HepG2 (cell line): ENCODE measurements around the gene NUDT8. TPM values are rescaled to one million over a fixed set of nuclear protein-coding genes. Genes with fewer than 3 reads are reported as not detected.

Experiments
- AGO2 ChIP-seq: fragments of 200-400 bp; formaldehyde crosslinking; optimal IDR thresholded peaks from 2 replicates; pipeline ENCODE3; 2017; ENCODE audit warnings: mild to moderate bottlenecking, low read depth, low read length, moderate library complexity
- CENPX ChIP-seq: sonication (generic); formaldehyde crosslinking; IDR thresholded peaks from 2 replicates; pipeline ENCODE4 v1.9.0; 2021; ENCODE audit warnings: mild to moderate bottlenecking, missing genetic modification reagents, moderate library complexity
- GTF2F1 ChIP-seq: fragments of 150-350 bp; IDR thresholded peaks from 2 replicates; pipeline ENCODE4 v1.6.1; 2014; ENCODE audit warnings: low read length
- HINFP ChIP-seq: sonication (generic); formaldehyde crosslinking; IDR thresholded peaks from 2 replicates; pipeline ENCODE4 v1.4.0; 2020; ENCODE audit warnings: low read depth, mild to moderate bottlenecking, missing genetic modification reagents
- NCOA5 ChIP-seq: sonication (generic); formaldehyde crosslinking; IDR thresholded peaks from 2 replicates; pipeline ENCODE4 v1.4.0; 2020; ENCODE audit warnings: missing genetic modification reagents
- PCBP2 ChIP-seq: fragments of 200-400 bp; formaldehyde crosslinking; optimal IDR thresholded peaks from 2 replicates; pipeline ENCODE3; 2018; ENCODE audit warnings: low read length, low read depth; ENCODE audit not compliant: poor library complexity, severe bottlenecking
- PLRG1 ChIP-seq: fragments of 450-650 bp; conservative IDR thresholded peaks from 2 replicates; pipeline ENCODE4 v1.6.1; 2016
- RBAK ChIP-seq: sonication (generic); formaldehyde crosslinking; IDR thresholded peaks from 2 replicates; pipeline ENCODE4 v1.5.1; 2020; ENCODE audit warnings: mild to moderate bottlenecking, missing genetic modification reagents
- REL ChIP-seq: sonication (generic); formaldehyde crosslinking; conservative IDR thresholded peaks from 2 replicates; pipeline ENCODE4 v1.8.0; 2022; ENCODE audit warnings: mild to moderate bottlenecking, missing genetic modification reagents, moderate library complexity
- SMC3 ChIP-seq: IDR thresholded peaks from 2 replicates; pipeline ENCODE4 v1.6.1; 2011; ENCODE audit warnings: low read length, improper control_type of control experiment
- SRY ChIP-seq: sonication (generic); formaldehyde crosslinking; IDR thresholded peaks from 2 replicates; pipeline ENCODE4 v1.8.0; 2022; ENCODE audit warnings: mild to moderate bottlenecking, missing genetic modification reagents
- ZBTB3 ChIP-seq: sonication (generic); formaldehyde crosslinking; IDR thresholded peaks from 2 replicates; pipeline ENCODE4 v1.4.0; 2020; ENCODE audit warnings: low read depth, mild to moderate bottlenecking, moderate library complexity, missing genetic modification reagents, borderline replicate concordance
- ZBTB40 ChIP-seq, 2 experiments: fragments of 450-650 bp in 1 of 2; sonication (generic) in 1 of 2; formaldehyde crosslinking in 1 of 2; IDR thresholded peaks; 2 replicates each; pipeline versions ENCODE4 v1.6.1 to v1.8.0; 2016 to 2022; ENCODE audit warnings: antibody characterized with exemption in 1 of 2, mild to moderate bottlenecking in 1 of 2, missing genetic modification reagents in 1 of 2
- ZKSCAN1 ChIP-seq: fragments of 150-350 bp; IDR thresholded peaks from 2 replicates; pipeline ENCODE4 v1.6.1; 2014; ENCODE audit warnings: low read length
- ZNF225 ChIP-seq: sonication (generic); formaldehyde crosslinking; IDR thresholded peaks from 2 replicates; pipeline ENCODE4 v1.4.0; 2020; ENCODE audit warnings: mild to moderate bottlenecking, missing genetic modification reagents
- ZNF232 ChIP-seq: sonication (generic); formaldehyde crosslinking; IDR thresholded peaks from 2 replicates; pipeline ENCODE4 v1.4.0; 2020; ENCODE audit warnings: missing genetic modification reagents, borderline replicate concordance
- ZNF253 ChIP-seq: sonication (generic); formaldehyde crosslinking; IDR thresholded peaks from 2 replicates; pipeline ENCODE4 v1.8.0; 2022; ENCODE audit warnings: mild to moderate bottlenecking, missing genetic modification reagents, borderline replicate concordance
- ZNF343 ChIP-seq: sonication (generic); formaldehyde crosslinking; IDR thresholded peaks from 2 replicates; pipeline ENCODE4 v1.4.0; 2020; ENCODE audit warnings: mild to moderate bottlenecking, missing genetic modification reagents
- ZNF598 ChIP-seq: sonication (generic); formaldehyde crosslinking; IDR thresholded peaks from 2 replicates; pipeline ENCODE4 v1.5.1; 2020; ENCODE audit warnings: mild to moderate bottlenecking, missing genetic modification reagents, borderline replicate concordance
- ZSCAN12 ChIP-seq: sonication (generic); formaldehyde crosslinking; IDR thresholded peaks from 2 replicates; pipeline ENCODE4 v1.9.0; 2021; ENCODE audit warnings: mild to moderate bottlenecking, missing genetic modification reagents
- polyA plus RNA-seq, 8 experiments: library from polyadenylated mRNA; depleted of rRNA in 3 of 8; stranded (reverse) in 7 of 8; unstranded in 1 of 8; fragments of >200 nt; fragmentation: Illumina TruSeq in 4 of 8; extraction: Trizol in 4 of 8; gene quantifications; 2 replicates each; pipeline versions ENCODE4 v1.2.1 to v1.2.3, GENCODE V29; 2011 to 2016; ENCODE audit warnings: low read depth in 4 of 8, missing spikeins in 1 of 8, mixed read lengths in 1 of 8; ENCODE audit not compliant: insufficient read depth in 1 of 8
- total RNA-seq, 5 experiments: library from RNA; depleted of rRNA; stranded (reverse); fragments of >200 nt; fragmentation: Illumina TruSeq; extraction: Trizol; gene quantifications; 2 replicates each; pipeline ENCODE4 v1.2.3, GENCODE V29; 2016; ENCODE audit warnings: low read depth in 1 of 5

Gene NUDT8
- total and polyA plus RNA-seq, 2 of the 13 experiments (the other 11 are each of a cell fraction or from before 2014, with no cell fraction given) = 6.7 to 25.8 TPM

- TF ChIP-seq ZNF598 (CRISPR knock-in tag) (no peak), SRY (CRISPR knock-in tag) (no peak), PLRG1 (no peak), ZKSCAN1 (no peak), AGO2 (peak; percentile 88), HINFP (CRISPR knock-in tag) (no peak), ZBTB3 (CRISPR knock-in tag) (no peak), SMC3 (peak; percentile 23; the same call in 1 of the 2 replicates), ZNF343 (CRISPR knock-in tag) (no peak), ZNF253 (CRISPR knock-in tag) (no peak), NCOA5 (CRISPR knock-in tag) (0 out of 2 replicates have a peak, but pooled peaks have one; percentile 61), ZSCAN12 (no peak), ZNF232 (CRISPR knock-in tag) (peak; percentile 56; the same call in 1 of the 2 replicates), GTF2F1 (no peak), RBAK (CRISPR knock-in tag) (no peak), ZNF225 (CRISPR knock-in tag) (no peak; the same call in 1 of the 2 replicates), PCBP2 (no peak), CENPX (CRISPR knock-in tag) (no peak), REL (CRISPR knock-in tag) (no peak), ZBTB40 (IDR thresholded peaks at IDR 0.05) (no peak), ZBTB40 (CRISPR knock-in tag; IDR thresholded peaks at IDR 0.05) (peak; percentile 46; the same call in 1 of the 2 replicates)
Observed at GRCh38 chr11:67630228-67630942, 648 bp upstream of the NUDT8 start (continued).
